Panc1 (cell line): ENCODE data around the gene PRDM7. TPM values are rescaled to one million over a fixed set of nuclear protein-coding genes. Genes with fewer than 3 reads are reported as not detected.
"Not testable (repeated sequence)": the region's sequence is repeated elsewhere in the genome, so short reads cannot be mapped to it uniquely, and the experiment has no call there.

Experiments used
- ATAC-seq: fragments of 200-7000 bp; cut with Tn5 transposase; 2 replicates; pipeline ENCODE4 v1.9.1; 2020; ENCODE audit warnings: mild to moderate bottlenecking, moderate library complexity
- Bru-seq: library from RNA; stranded (reverse); fragments of 400-500 nt; gene quantifications from one replicate; lab custom pipeline; 2021; lab: Mats Ljungman, UMichigan
- BruChase-seq, 2 experiments: library from RNA; stranded (reverse); fragments of 400-500 nt; gene quantifications; one replicate each; lab custom pipeline; 2021; lab: Mats Ljungman, UMichigan
- BruUV-seq: library from RNA; stranded (reverse); fragments of 400-500 nt; replicated peaks from 2 replicates; lab custom pipeline; 2021; lab: Mats Ljungman, UMichigan
- CTCF ChIA-PET: fragments of 300-600 bp; sonication (Branson Sonifier 250); formaldehyde crosslinking; loops from one replicate; lab custom pipeline; 2022; ENCODE audit warnings: antibody characterized with exemption; lab: Charles Lee
- POLR2A ChIA-PET: fragments of 300-600 bp; sonication (Branson Sonifier 250); formaldehyde crosslinking; loops from one replicate; lab custom pipeline; 2022; ENCODE audit warnings: antibody characterized with exemption; lab: Charles Lee
- DNase-seq: peaks from one replicate; pipeline ENCODE4 v3.0.0-alpha.2; 2010; ENCODE audit warnings: low read depth, low spot score
- H3K27ac ChIP-seq: 2 replicates; pipeline ENCODE4 v1.5.1; 2011; ENCODE audit warnings: mild to moderate bottlenecking, low read length, inconsistent platforms
- H3K27me3 ChIP-seq: fragments of 200-500 bp; sonication (Bioruptor generic); 2 replicates; pipeline ENCODE4 v1.6.0; 2014; ENCODE audit warnings: low read length, inconsistent platforms; ENCODE audit not compliant: control insufficient read depth, insufficient read depth
- H3K36me3 ChIP-seq: fragments of 200-500 bp; sonication (Bioruptor generic); 2 replicates; pipeline ENCODE4 v1.5.1; 2014; ENCODE audit warnings: inconsistent platforms, mild to moderate bottlenecking, low read length, moderate library complexity; ENCODE audit not compliant: control insufficient read depth, insufficient read depth
- H3K4me1 ChIP-seq: 2 replicates; pipeline ENCODE4 v1.5.1; 2011; ENCODE audit warnings: inconsistent platforms, mild to moderate bottlenecking, low read length, moderate library complexity; ENCODE audit not compliant: control insufficient read depth, insufficient read depth
- H3K4me3 ChIP-seq, 2 experiments: 2 replicates each; pipeline ENCODE4 v1.5.1; 2011 to 2012; ENCODE audit warnings: low read depth in 2 of 2, low read length in 2 of 2, mild to moderate bottlenecking in 2 of 2, inconsistent platforms in 1 of 2, moderate library complexity in 1 of 2
- H3K9me3 ChIP-seq: fragments of 200-500 bp; sonication (Bioruptor generic); 2 replicates; pipeline ENCODE4 v1.5.1; 2014; ENCODE audit warnings: low read depth, mild to moderate bottlenecking, inconsistent platforms, low read length, moderate library complexity; ENCODE audit not compliant: control insufficient read depth, insufficient read depth
- CTCF ChIP-seq: fragments of 450-650 bp; IDR thresholded peaks from 2 replicates; pipeline ENCODE4 v1.5.1; 2017; ENCODE audit warnings: mild to moderate bottlenecking
- POLR2AphosphoS5 ChIP-seq: IDR thresholded peaks from 2 replicates; pipeline ENCODE4 v1.6.1; 2012; ENCODE audit warnings: mild to moderate bottlenecking, low read depth, low read length, moderate library complexity
- REST ChIP-seq, 2 experiments: IDR thresholded peaks; 2 replicates each; pipeline ENCODE4 v1.6.1; 2011 to 2012; ENCODE audit warnings: low read depth in 2 of 2, control low read depth in 1 of 2, low read length in 1 of 2, mild to moderate bottlenecking in 1 of 2, moderate library complexity in 1 of 2; ENCODE audit not compliant: insufficient read depth in 1 of 2
- SIN3A ChIP-seq: IDR thresholded peaks from 2 replicates; pipeline ENCODE4 v1.6.1; 2012; ENCODE audit warnings: low read depth, mild to moderate bottlenecking, low read length, moderate library complexity, borderline replicate concordance; ENCODE audit not compliant: insufficient read depth
- TCF7L2 ChIP-seq: IDR thresholded peaks from 2 replicates; pipeline ENCODE4 v1.6.1; 2011; ENCODE audit warnings: mild to moderate bottlenecking, low read depth, low read length, inconsistent platforms
- in situ Hi-C: cut with HindIII; loops from 2 replicates; pipeline ENCODE4 v1.10.0; 2016; ENCODE audit warnings: low sequenced_read_pairs, low pct_unique_long_range_greater_than_20kb
- intact Hi-C: fragments of 100-400 bp; cut with micrococcal nuclease; formaldehyde crosslinking; loops from one replicate; pipeline ENCODE4 v1.10.0; 2022; ENCODE audit not compliant: unreplicated experiment
- long read RNA-seq: library from polyadenylated mRNA; unstranded; transcript quantifications from one replicate; pipeline ENCODE4 v2.0.0, GENCODE V29; 2021; ENCODE audit not compliant: unreplicated experiment
- polyA plus RNA-seq: library from polyadenylated mRNA; unstranded; fragments of >200 nt; gene quantifications from one replicate; pipeline ENCODE4 v1.2.1, GENCODE V29; 2012; ENCODE audit warnings: missing spikeins; ENCODE audit not compliant: insufficient read length
- total RNA-seq: library from RNA; stranded (reverse); gene quantifications from one replicate; pipeline ENCODE4 v1.2.1, GENCODE V29; 2021; ENCODE audit not compliant: unreplicated experiment

Gene PRDM7
- total RNA-seq (not detected), Bru-seq, nascent RNA (percentile 4 among the genes with signal in this experiment), BruChase-seq, experiment 1, labeled RNA remaining after a 2-hour chase (percentile 13 among the genes with signal in this experiment), BruChase-seq, experiment 2, labeled RNA remaining after a 6-hour chase (percentile 12 among the genes with signal in this experiment)
- polyA plus RNA-seq, result not detected
- long read RNA-seq, result 0 reads

GRCh38 chr16:90077240-90077756, at the start of gene PRDM7:
Gene PRDM7, minus strand, starts transcription at chr16:90077331. Its CDS starts 1,421 bp downstream, at chr16:90075910.
- H3K4me1 ChIP-seq, result no peaks in the 10 kb centered on the region
- POLR2A ChIA-PET, result no interaction called here
- in situ Hi-C loops, result no loop called here
- ATAC-seq (peak; percentile 95), DNase-seq (peak; percentile 64)
- CTCF ChIA-PET, result no interaction called here
- intact Hi-C loops, result no loop called here
- no peaks in the 10 kb centered on the region for H3K36me3 ChIP-seq
- BruUV-seq, result no TSS peak
- TF ChIP-seq TCF7L2 (no peak), CTCF (no peak), REST (IDR thresholded peaks at IDR 0.05; ENCODE audit: insufficient read depth in 1 of 2, low read depth in 2 of 2, low read length in 1 of 2) (no peak), POLR2AphosphoS5 (no peak), SIN3A (no peak)
- peak within 1 kb of the TSS; percentile 64; the same call in 1 of the 2 replicates for H3K27ac ChIP-seq
- H3K9me3 ChIP-seq, result no peaks in the 10 kb centered on the region
- H3K4me3 ChIP-seq, result peak within 1 kb of the TSS; percentile 44 to 51
- H3K27me3 ChIP-seq, result no peaks in the 10 kb centered on the region

DNA sequence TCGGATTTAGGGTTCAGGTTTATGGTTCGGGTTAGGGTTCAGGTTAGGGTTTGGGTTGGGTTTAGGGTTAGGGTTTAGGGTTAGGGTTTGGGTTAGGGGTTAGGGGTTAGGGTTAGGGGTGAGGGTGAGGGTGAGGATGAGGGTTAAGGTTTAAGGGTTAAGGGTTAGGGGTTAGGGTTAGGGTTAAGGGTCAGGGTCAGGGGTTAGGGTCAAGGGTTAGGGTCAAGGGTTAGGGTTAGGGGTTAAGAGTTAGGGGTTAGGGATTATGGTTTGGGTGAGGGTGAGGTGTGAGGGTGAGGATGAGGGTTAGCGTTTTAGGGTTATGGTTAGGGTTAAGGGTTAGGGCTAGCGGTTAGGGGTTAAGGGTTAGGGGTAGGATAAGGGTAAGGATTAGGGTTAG, 44.7 kb upstream of the PRDM7 start:
- H3K27ac ChIP-seq, H3K36me3 ChIP-seq, CTCF ChIA-PET, ATAC-seq, H3K27me3 ChIP-seq, intact Hi-C loops, BruUV-seq, in situ Hi-C loops, H3K9me3 ChIP-seq, POLR2A ChIA-PET, H3K4me3 ChIP-seq, DNase-seq, H3K4me1 ChIP-seq: not testable (repeated sequence)

DNA sequence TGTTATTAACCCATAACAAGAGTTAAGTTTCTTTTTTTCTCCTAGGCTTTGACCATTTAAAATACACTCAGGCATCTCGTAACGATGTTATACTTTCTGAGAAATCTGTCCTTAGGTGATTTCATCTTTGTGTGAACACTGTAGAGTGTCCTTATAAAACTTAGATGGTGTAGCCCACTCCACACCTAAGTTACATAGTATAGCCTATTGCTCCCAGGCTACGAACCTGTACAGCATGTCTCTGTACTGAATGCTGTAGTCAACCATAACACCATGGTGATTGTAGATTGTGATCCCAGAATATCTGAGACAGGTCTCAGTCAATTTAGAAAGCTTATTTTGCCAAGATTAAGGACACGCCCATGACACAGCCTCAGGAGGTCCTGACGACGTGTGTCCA, 30.5 kb upstream of the PRDM7 start:
- BruUV-seq, CTCF ChIA-PET, POLR2A ChIA-PET: not testable (repeated sequence)

GRCh38 chr16:90107060-90107459, 29.9 kb upstream of the PRDM7 start:
- in situ Hi-C loops, H3K36me3 ChIP-seq, ATAC-seq, H3K4me1 ChIP-seq, DNase-seq, H3K9me3 ChIP-seq, CTCF ChIA-PET, intact Hi-C loops, H3K4me3 ChIP-seq, H3K27me3 ChIP-seq, BruUV-seq, H3K27ac ChIP-seq, POLR2A ChIA-PET: not testable (repeated sequence)

More for the DNA sequence above, 30.5 kb upstream of the PRDM7 start:
- H3K4me1 ChIP-seq, intact Hi-C loops, DNase-seq, H3K4me3 ChIP-seq, in situ Hi-C loops, H3K27ac ChIP-seq, H3K27me3 ChIP-seq, H3K36me3 ChIP-seq, H3K9me3 ChIP-seq: not testable (repeated sequence)
- 0 out of 2 replicates have a peak, but pooled peaks have one; percentile 44 for ATAC-seq
